GM19467 (cell line): ENCODE measurements around the gene MUSTN1.

ENCODE experiments used
- ATAC-seq: cut with Tn5 transposase; IDR thresholded peaks from one replicate; pipeline ENCODE4 v1.9.1; 2021; ENCODE audit warnings: mild to moderate bottlenecking, moderate library complexity; ENCODE audit not compliant: unreplicated experiment

The MUSTN1 gene

GRCh38 chr3:52834871-52835501 lies at the start of gene MUSTN1:
TSS of gene MUSTN1 (minus strand) at chr3:52835019. CDS start at chr3:52834948, 71 bp downstream.
- no peak for ATAC-seq

GRCh38 chr3:52882377-52882776 lies 47.6 kb upstream of the MUSTN1 start:
- no peak for ATAC-seq

GRCh38 chr3:52881871-52882270 lies 47.1 kb upstream of the MUSTN1 start:
- ATAC-seq: no peak

GRCh38 chr3:52880474-52880873 lies 45.7 kb upstream of the MUSTN1 start:
- no peak for ATAC-seq

- ATAC-seq: no peak
Observed at GRCh38 chr3:52880047-52880446, 45.2 kb upstream of the MUSTN1 start.

GRCh38 chr3:52879581-52879980 lies 44.8 kb upstream of the MUSTN1 start:
- ATAC-seq: no peak

- no peak for ATAC-seq
Observed at GRCh38 chr3:52879090-52879489, 44.3 kb upstream of the MUSTN1 start.

- ATAC-seq: no peak
Observed at GRCh38 chr3:52877085-52877484, 42.3 kb upstream of the MUSTN1 start.

GRCh38 chr3:52874864-52875587 lies 40.2 kb upstream of the MUSTN1 start:
- ATAC-seq: no peak

- no peak for ATAC-seq
Observed at GRCh38 chr3:52874160-52874701, 39.4 kb upstream of the MUSTN1 start.

- no peak for ATAC-seq
Observed at GRCh38 chr3:52873433-52874159, 38.8 kb upstream of the MUSTN1 start.

- ATAC-seq: no peak
Observed at GRCh38 chr3:52872245-52872644, 37.4 kb upstream of the MUSTN1 start.

- ATAC-seq: no peak
Observed at GRCh38 chr3:52871761-52872160, 36.9 kb upstream of the MUSTN1 start.

GRCh38 chr3:52870471-52870870 lies 35.7 kb upstream of the MUSTN1 start:
- ATAC-seq: no peak

GRCh38 chr3:52866427-52866826 lies 31.6 kb upstream of the MUSTN1 start:
- ATAC-seq: no peak

GRCh38 chr3:52865994-52866393 lies 31.2 kb upstream of the MUSTN1 start:
- no peak for ATAC-seq

GRCh38 chr3:52860424-52860768 lies 25.6 kb upstream of the MUSTN1 start:
- no peak for ATAC-seq

GRCh38 chr3:52859686-52860423 lies 25.0 kb upstream of the MUSTN1 start:
- no peak for ATAC-seq

- no peak for ATAC-seq
Observed at GRCh38 chr3:52857864-52858263, 23.0 kb upstream of the MUSTN1 start.

GRCh38 chr3:52857133-52857532 lies 22.3 kb upstream of the MUSTN1 start:
- no peak for ATAC-seq

GRCh38 chr3:52856666-52857065 lies 21.8 kb upstream of the MUSTN1 start:
- no peak for ATAC-seq
